Astrocyte of the spinal cord (primary cell): ENCODE measurements around the gene FRAS1.

Source experiments
- DNase-seq: peaks from one replicate; pipeline ENCODE4 v3.0.0; 2011; ENCODE audit warnings: low read depth, low spot score
- H3K4me3 ChIP-seq: 2 replicates; pipeline ENCODE4 v1.5.1; 2011; ENCODE audit warnings: low read depth, mild to moderate bottlenecking, low read length, moderate library complexity
- CTCF ChIP-seq: IDR thresholded peaks from 2 replicates; pipeline ENCODE4 v1.5.1; 2012; ENCODE audit warnings: low read depth, mild to moderate bottlenecking, low read length, inconsistent platforms
- in situ Hi-C: cut with HindIII; loops from 2 replicates; pipeline ENCODE4 v1.10.0; 2017; ENCODE audit warnings: low sequenced_read_pairs

The FRAS1 gene

GRCh38 chr4:78518561-78518960 is 461.4 kb downstream of the FRAS1 start:
- TF ChIP-seq CTCF = no peak
- in situ Hi-C loops = no loop called here
- no peak for DNase-seq

GRCh38 chr4:78519962-78520361 is 462.8 kb downstream of the FRAS1 start:
- in situ Hi-C loops = no loop called here
- no peak for DNase-seq
- TF ChIP-seq CTCF = no peak
- H3K4me3 ChIP-seq = no peak overlapping the region

More at GRCh38 chr4:78518561-78518960, 461.4 kb downstream of the FRAS1 start:
- H3K4me3 ChIP-seq = no peak overlapping the region

GRCh38 chr4:78520808-78521226 is 463.7 kb downstream of the FRAS1 start:
- no peak for TF ChIP-seq CTCF
- no peak overlapping the region for H3K4me3 ChIP-seq
- peak; percentile 66 for DNase-seq
- in situ Hi-C loops = no loop called here

GRCh38 chr4:78524009-78524408 is 466.9 kb downstream of the FRAS1 start:
- TF ChIP-seq CTCF = no peak
- H3K4me3 ChIP-seq = no peak overlapping the region
- DNase-seq = no peak
- in situ Hi-C loops = no loop called here

GRCh38 chr4:78525559-78525958 is 468.4 kb downstream of the FRAS1 start:
- in situ Hi-C loops = no loop called here
- no peak for TF ChIP-seq CTCF
- no peak overlapping the region for H3K4me3 ChIP-seq

GRCh38 chr4:78527103-78527502 is 470.0 kb downstream of the FRAS1 start:
- no peak for TF ChIP-seq CTCF
- DNase-seq = no peak
- H3K4me3 ChIP-seq = no peak overlapping the region
- in situ Hi-C loops = no loop called here

More at GRCh38 chr4:78525559-78525958, 468.4 kb downstream of the FRAS1 start:
- no peak for DNase-seq

GRCh38 chr4:78527555-78527954 is 470.4 kb downstream of the FRAS1 start:
- in situ Hi-C loops = no loop called here
- DNase-seq = no peak
- no peak overlapping the region for H3K4me3 ChIP-seq
- TF ChIP-seq CTCF = no peak
